Measurements from ENCODE around the gene BOLA3.

The BOLA3 gene

DNA sequence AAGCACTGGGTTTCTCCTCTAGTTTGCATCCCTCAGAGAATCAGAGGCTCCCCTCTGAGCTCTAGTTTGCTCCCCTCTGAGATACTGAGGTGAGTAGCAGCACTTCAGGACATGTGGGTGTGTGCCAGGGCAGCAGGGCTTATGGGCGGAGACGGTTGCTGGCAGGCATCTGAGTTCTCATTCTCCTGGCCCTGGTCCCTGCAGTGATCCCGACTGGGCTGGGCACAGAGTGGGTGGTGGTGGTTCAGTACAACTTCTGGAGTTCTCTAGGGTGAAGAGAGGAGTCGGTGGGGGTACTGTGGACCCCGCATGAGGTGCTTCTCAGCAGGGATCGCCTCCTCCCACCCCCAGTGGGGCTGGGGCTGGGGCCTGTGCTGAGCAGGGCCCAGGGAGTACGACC is 47.9 kb downstream of the BOLA3 start:
- Histone ChIP-seq H3K36me3 (replicated peaks in 1 of 2; ENCODE audit: control insufficient read depth in 2 of 2, insufficient read depth in 2 of 2, low read length in 2 of 2) (peaks cover 29 to 94% of the 10 kb centered on the region in 2 donors), H2BK12ac (ENCODE audit: low read length) (no peak overlapping the region), H2AFZ (ENCODE audit: low read length) (no peak overlapping the region), H2AK5ac (ENCODE audit: low read depth, low read length) (no peak overlapping the region), H3K9ac (ENCODE audit: low read depth, low read length, poor library complexity) (no peak overlapping the region), H3K4ac (ENCODE audit: low read length) (no peak overlapping the region), H2BK5ac (ENCODE audit: low read length) (no peak overlapping the region), H4K91ac (ENCODE audit: low read depth, low read length, poor library complexity) (no peak overlapping the region), H3K18ac (ENCODE audit: low read length) (no peak overlapping the region), H3K4me1 (ENCODE audit: control insufficient read depth in 2 of 2, insufficient read depth in 1 of 2, low read depth in 1 of 2, low read length in 2 of 2) (no peaks in the 10 kb centered on the region), H3K9me3 (replicated peaks in 1 of 2; ENCODE audit: control insufficient read depth in 2 of 2, insufficient read depth in 1 of 2, low read depth in 1 of 2, low read length in 2 of 2) (no peaks in the 10 kb centered on the region), H2BK15ac (ENCODE audit: low read length) (no peak overlapping the region), H3K4me2 (ENCODE audit: insufficient read depth, low read length, poor library complexity, severe bottlenecking) (no peak overlapping the region), H3K27me3 (ENCODE audit: control insufficient read depth in 3 of 3, insufficient read depth in 3 of 3, low read depth in 1 of 3, low read length in 3 of 3) (no peaks in the 10 kb centered on the region), H3K14ac (ENCODE audit: low read length) (no peak overlapping the region), H3K79me1 (ENCODE audit: low read depth, low read length) (no peaks in the 10 kb centered on the region), H3K4me3 (ENCODE audit: low read length in 2 of 2) (peak overlapping the region in 1 of 2 donors; percentile 36), H3K27ac (replicated peaks; ENCODE audit: low read length) (no peak overlapping the region), H3K23ac (ENCODE audit: low read depth, low read length, poor library complexity) (peak overlapping the region; percentile 31), H4K8ac (ENCODE audit: low read depth, low read length) (no peak overlapping the region), H2BK120ac (ENCODE audit: low read depth, low read length) (no peak overlapping the region)
- no peak for DNase-seq (ENCODE audit: low spot score)
- no CpG with 5 or more reads among the region's 7 CpGs for WGBS, 2 donors (ENCODE audit: extremely low coverage in 2 of 2, insufficient read length in 2 of 2, insufficient replicate concordance in 1 of 2)

DNA sequence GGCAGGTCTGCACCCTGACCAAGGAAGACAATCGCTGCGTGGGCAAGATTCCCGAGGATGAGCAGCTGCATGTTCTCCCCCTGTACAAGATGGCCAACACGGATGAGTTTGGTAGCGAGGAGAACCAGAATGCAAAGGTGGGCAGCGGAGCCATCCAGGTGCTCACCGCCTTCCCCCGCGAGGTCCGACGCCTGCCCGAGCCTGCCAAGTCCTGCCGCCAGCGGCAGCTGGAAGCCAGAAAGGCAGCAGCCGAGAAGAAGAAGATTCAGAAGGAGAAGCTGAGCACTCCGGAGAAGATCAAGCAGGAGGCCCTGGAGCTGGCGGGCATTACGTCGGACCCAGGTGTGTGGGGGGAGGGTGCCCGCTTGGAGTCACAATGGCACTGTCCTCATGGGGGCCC is 48.4 kb downstream of the BOLA3 start:
- no CpG with 5 or more reads among the region's 20 CpGs for WGBS, 2 donors (ENCODE audit: extremely low coverage in 2 of 2, insufficient read length in 2 of 2, insufficient replicate concordance in 1 of 2)
- no peaks in the 10 kb centered on the region for H3K4me1 ChIP-seq (ENCODE audit: control insufficient read depth in 2 of 2, insufficient read depth in 1 of 2, low read depth in 1 of 2, low read length in 2 of 2)
- no peak overlapping the region for H4K8ac ChIP-seq (ENCODE audit: low read depth, low read length)
- no peak overlapping the region for H3K18ac ChIP-seq (ENCODE audit: low read length)
- no peak overlapping the region for H3K4me3 ChIP-seq (ENCODE audit: low read length in 2 of 2)
- H3K27ac ChIP-seq (replicated peaks; ENCODE audit: low read length) = no peak overlapping the region
- H3K79me1 ChIP-seq (ENCODE audit: low read depth, low read length) = no peaks in the 10 kb centered on the region
- no peak overlapping the region for H3K9ac ChIP-seq (ENCODE audit: low read depth, low read length, poor library complexity)
- no peaks in the 10 kb centered on the region for H3K27me3 ChIP-seq (ENCODE audit: control insufficient read depth in 3 of 3, insufficient read depth in 3 of 3, low read depth in 1 of 3, low read length in 3 of 3)
- no peak overlapping the region for H4K91ac ChIP-seq (ENCODE audit: low read depth, low read length, poor library complexity)
- H3K14ac ChIP-seq (ENCODE audit: low read length) = no peak overlapping the region
- no peak overlapping the region for H3K23ac ChIP-seq (ENCODE audit: low read depth, low read length, poor library complexity)
- no peak overlapping the region for H2BK15ac ChIP-seq (ENCODE audit: low read length)
- no peak overlapping the region for H3K4ac ChIP-seq (ENCODE audit: low read length)
- H3K9me3 ChIP-seq (replicated peaks in 1 of 2; ENCODE audit: control insufficient read depth in 2 of 2, insufficient read depth in 1 of 2, low read depth in 1 of 2, low read length in 2 of 2) = no peaks in the 10 kb centered on the region
- H2BK12ac ChIP-seq (ENCODE audit: low read length) = no peak overlapping the region
- no peak overlapping the region for H3K4me2 ChIP-seq (ENCODE audit: insufficient read depth, low read length, poor library complexity, severe bottlenecking)
- no peak for DNase-seq (ENCODE audit: low spot score)
- H2AFZ ChIP-seq (ENCODE audit: low read length) = no peak overlapping the region
- no peak overlapping the region for H2BK120ac ChIP-seq (ENCODE audit: low read depth, low read length)
- peaks cover 33 to 94% of the 10 kb centered on the region in 2 donors for H3K36me3 ChIP-seq (replicated peaks in 1 of 2; ENCODE audit: control insufficient read depth in 2 of 2, insufficient read depth in 2 of 2, low read length in 2 of 2)
- H2BK5ac ChIP-seq (ENCODE audit: low read length) = no peak overlapping the region
- H2AK5ac ChIP-seq (ENCODE audit: low read depth, low read length) = no peak overlapping the region

DNA sequence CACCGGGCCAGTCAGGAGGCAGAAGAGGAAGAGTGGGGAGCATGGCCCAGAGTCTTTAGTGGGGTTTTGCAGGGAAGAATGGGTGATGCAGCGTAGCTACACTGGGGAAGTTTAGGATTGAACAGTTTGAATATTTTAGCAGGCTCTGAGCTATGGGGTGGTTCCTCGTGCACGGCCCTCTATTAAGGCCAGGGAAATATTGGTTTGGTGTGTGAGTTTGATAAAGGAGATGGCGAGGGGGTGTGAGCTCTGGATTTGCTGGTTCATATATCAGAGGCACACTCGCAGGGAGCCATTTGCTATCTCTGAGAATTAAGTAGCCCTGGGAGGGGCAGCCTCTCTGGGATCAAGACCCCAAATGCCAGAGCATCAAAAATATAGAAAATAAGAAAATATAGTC is 50.1 kb downstream of the BOLA3 start:
- no peak for DNase-seq (ENCODE audit: low spot score)
- Histone ChIP-seq H3K79me1 (ENCODE audit: low read depth, low read length) (no peaks in the 10 kb centered on the region), H3K4ac (ENCODE audit: low read length) (no peak overlapping the region), H3K9ac (ENCODE audit: low read depth, low read length, poor library complexity) (no peak overlapping the region), H3K9me3 (replicated peaks in 1 of 2; ENCODE audit: control insufficient read depth in 2 of 2, insufficient read depth in 1 of 2, low read depth in 1 of 2, low read length in 2 of 2) (no peaks in the 10 kb centered on the region), H3K4me1 (ENCODE audit: control insufficient read depth in 2 of 2, insufficient read depth in 1 of 2, low read depth in 1 of 2, low read length in 2 of 2) (no peaks in the 10 kb centered on the region), H2AK5ac (ENCODE audit: low read depth, low read length) (no peak overlapping the region), H3K18ac (ENCODE audit: low read length) (no peak overlapping the region), H3K36me3 (replicated peaks in 1 of 2; ENCODE audit: control insufficient read depth in 2 of 2, insufficient read depth in 2 of 2, low read length in 2 of 2) (peaks cover 39 to 94% of the 10 kb centered on the region in 2 donors), H4K91ac (ENCODE audit: low read depth, low read length, poor library complexity) (no peak overlapping the region), H3K14ac (ENCODE audit: low read length) (no peak overlapping the region), H4K8ac (ENCODE audit: low read depth, low read length) (no peak overlapping the region), H3K4me3 (ENCODE audit: low read length in 2 of 2) (no peak overlapping the region), H2AFZ (ENCODE audit: low read length) (no peak overlapping the region), H2BK12ac (ENCODE audit: low read length) (no peak overlapping the region), H3K27ac (replicated peaks; ENCODE audit: low read length) (no peak overlapping the region), H3K27me3 (ENCODE audit: control insufficient read depth in 3 of 3, insufficient read depth in 3 of 3, low read depth in 1 of 3, low read length in 3 of 3) (no peaks in the 10 kb centered on the region), H3K4me2 (ENCODE audit: insufficient read depth, low read length, poor library complexity, severe bottlenecking) (no peak overlapping the region), H2BK5ac (ENCODE audit: low read length) (no peak overlapping the region), H2BK120ac (ENCODE audit: low read depth, low read length) (no peak overlapping the region), H2BK15ac (ENCODE audit: low read length) (no peak overlapping the region), H3K23ac (ENCODE audit: low read depth, low read length, poor library complexity) (no peak overlapping the region)
- WGBS, 2 donors (ENCODE audit: extremely low coverage in 2 of 2, insufficient read length in 2 of 2, insufficient replicate concordance in 1 of 2) = no CpG with 5 or more reads among the region's 6 CpGs

DNA sequence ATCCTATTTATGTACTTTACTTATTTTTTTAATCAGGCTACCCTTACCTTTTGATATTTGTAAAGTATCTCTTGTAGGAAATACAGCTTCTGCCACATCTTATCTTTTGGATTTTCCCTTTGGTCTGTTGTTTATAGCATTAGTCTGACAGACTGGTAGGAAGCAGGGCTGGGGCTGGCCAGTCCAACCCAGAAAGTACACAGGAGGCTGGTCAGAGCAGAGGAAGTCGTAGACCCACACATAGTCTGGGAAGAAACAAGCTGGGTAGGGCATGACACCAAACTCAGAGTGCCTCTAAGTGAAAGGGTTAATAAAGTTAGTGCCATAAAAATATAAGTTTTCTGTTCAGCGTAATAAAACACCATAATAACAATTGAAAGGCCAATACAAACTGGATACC is 51.7 kb downstream of the BOLA3 start:
- no peak overlapping the region for H3K23ac ChIP-seq (ENCODE audit: low read depth, low read length, poor library complexity)
- H3K4me3 ChIP-seq (ENCODE audit: low read length in 2 of 2) = no peak overlapping the region
- H2BK120ac ChIP-seq (ENCODE audit: low read depth, low read length) = no peak overlapping the region
- H3K79me1 ChIP-seq (ENCODE audit: low read depth, low read length) = no peaks in the 10 kb centered on the region
- no peak overlapping the region for H3K14ac ChIP-seq (ENCODE audit: low read length)
- H2BK15ac ChIP-seq (ENCODE audit: low read length) = no peak overlapping the region
- no peak overlapping the region for H2BK12ac ChIP-seq (ENCODE audit: low read length)
- no peak overlapping the region for H2AFZ ChIP-seq (ENCODE audit: low read length)
- no peaks in the 10 kb centered on the region for H3K4me1 ChIP-seq (ENCODE audit: control insufficient read depth in 2 of 2, insufficient read depth in 1 of 2, low read depth in 1 of 2, low read length in 2 of 2)
- H2AK5ac ChIP-seq (ENCODE audit: low read depth, low read length) = no peak overlapping the region
- no peak overlapping the region for H3K4ac ChIP-seq (ENCODE audit: low read length)
- no peak overlapping the region for H3K4me2 ChIP-seq (ENCODE audit: insufficient read depth, low read length, poor library complexity, severe bottlenecking)
- DNase-seq (ENCODE audit: low spot score) = no peak
- H3K9me3 ChIP-seq (replicated peaks in 1 of 2; ENCODE audit: control insufficient read depth in 2 of 2, insufficient read depth in 1 of 2, low read depth in 1 of 2, low read length in 2 of 2) = no peaks in the 10 kb centered on the region
- WGBS, 2 donors (ENCODE audit: extremely low coverage in 2 of 2, insufficient read length in 2 of 2, insufficient replicate concordance in 1 of 2) = no CpG with 5 or more reads among the region's 2 CpGs
- no peaks in the 10 kb centered on the region for H3K27me3 ChIP-seq (ENCODE audit: control insufficient read depth in 3 of 3, insufficient read depth in 3 of 3, low read depth in 1 of 3, low read length in 3 of 3)
- H3K9ac ChIP-seq (ENCODE audit: low read depth, low read length, poor library complexity) = no peak overlapping the region
- H3K36me3 ChIP-seq (replicated peaks in 1 of 2; ENCODE audit: control insufficient read depth in 2 of 2, insufficient read depth in 2 of 2, low read length in 2 of 2) = peaks cover 38 to 94% of the 10 kb centered on the region in 2 donors
- H4K91ac ChIP-seq (ENCODE audit: low read depth, low read length, poor library complexity) = no peak overlapping the region
- no peak overlapping the region for H3K27ac ChIP-seq (replicated peaks; ENCODE audit: low read length)
- H3K18ac ChIP-seq (ENCODE audit: low read length) = no peak overlapping the region
- H2BK5ac ChIP-seq (ENCODE audit: low read length) = no peak overlapping the region
- no peak overlapping the region for H4K8ac ChIP-seq (ENCODE audit: low read depth, low read length)

Data from neuronal stem cell (in vitro differentiated cells).